A673 (cell line): ENCODE data around the gene IL1RAP. TPM values are rescaled to one million over a fixed set of nuclear protein-coding genes. Genes with fewer than 3 reads are reported as not detected.
"Not testable (repeated sequence)": the region's sequence is repeated elsewhere in the genome, so short reads cannot be mapped to it uniquely, and the experiment has no call there.

Source experiments
- BruUV-seq: library from RNA; stranded (reverse); fragments of 400-500 nt; replicated peaks from 2 replicates; lab custom pipeline; 2021; lab: Mats Ljungman, UMichigan
- CTCF ChIA-PET: fragments of 300-600 bp; sonication (Branson Sonifier 250); formaldehyde crosslinking; loops from one replicate; lab custom pipeline; 2022; ENCODE audit warnings: antibody characterized with exemption; lab: Charles Lee
- POLR2A ChIA-PET: fragments of 300-600 bp; sonication (Branson Sonifier 250); formaldehyde crosslinking; loops from one replicate; lab custom pipeline; 2022; ENCODE audit warnings: antibody characterized with exemption; ENCODE audit not compliant: low non-redundant PET; lab: Charles Lee
- DNase-seq: peaks from one replicate; pipeline ENCODE4 v3.0.0-alpha.2; 2015; ENCODE audit warnings: low spot score
- H3K27ac ChIP-seq: fragments of 200-600 bp; sonication (generic); 2 replicates; pipeline ENCODE4 v1.5.1; 2016; ENCODE audit warnings: mixed run types, low read depth, mild to moderate bottlenecking, mixed read lengths, antibody characterized with exemption, low read length; ENCODE audit not compliant: poor library complexity, severe bottlenecking
- H3K27me3 ChIP-seq: fragments of 200-600 bp; sonication (generic); replicated peaks from 2 replicates; pipeline ENCODE4 v1.6.1; 2017; ENCODE audit warnings: mixed run types, low read depth, mild to moderate bottlenecking, mixed read lengths, antibody characterized with exemption, low read length; ENCODE audit not compliant: insufficient read depth, poor library complexity
- H3K36me3 ChIP-seq: fragments of 200-600 bp; sonication (generic); 2 replicates; pipeline ENCODE4 v1.6.1; 2016; ENCODE audit warnings: mixed run types, mild to moderate bottlenecking, mixed read lengths, antibody characterized with exemption, low read length; ENCODE audit not compliant: insufficient read depth, poor library complexity, severe bottlenecking
- H3K4me1 ChIP-seq: fragments of 200-600 bp; sonication (generic); 2 replicates; pipeline ENCODE4 v1.6.1; 2017; ENCODE audit warnings: mixed run types, mild to moderate bottlenecking, mixed read lengths, antibody characterized with exemption, low read length; ENCODE audit not compliant: insufficient read depth, poor library complexity, severe bottlenecking
- H3K4me3 ChIP-seq: fragments of 200-600 bp; sonication (generic); 2 replicates; pipeline ENCODE4 v1.5.1; 2016; ENCODE audit warnings: low read depth, mixed run types, mild to moderate bottlenecking, mixed read lengths, low read length; ENCODE audit not compliant: poor library complexity, severe bottlenecking
- H3K9me3 ChIP-seq: fragments of 200-600 bp; sonication (generic); 2 replicates; pipeline ENCODE4 v1.6.1; 2016; ENCODE audit warnings: mixed run types, low read depth, mild to moderate bottlenecking, mixed read lengths, antibody characterized with exemption, low read length; ENCODE audit not compliant: poor library complexity, severe bottlenecking
- CTCF ChIP-seq: fragments of 300-800, 200-600 bp; sonication (generic); conservative IDR thresholded peaks from 2 replicates; pipeline ENCODE4 v1.5.1; 2017; ENCODE audit warnings: low read depth, mild to moderate bottlenecking, antibody characterized with exemption, low read length, moderate library complexity, mixed read lengths
- EZH2 ChIP-seq: fragments of 200-600 bp; sonication (generic); IDR thresholded peaks from 2 replicates; pipeline ENCODE4 v1.6.1; 2017; ENCODE audit warnings: borderline replicate concordance, low read depth, mild to moderate bottlenecking, mixed read lengths, antibody characterized with exemption, low read length; ENCODE audit not compliant: poor library complexity, severe bottlenecking
- intact Hi-C: fragments of 100-400 bp; cut with micrococcal nuclease; formaldehyde crosslinking; loops from one replicate; pipeline ENCODE4 v1.10.0; 2022; ENCODE audit not compliant: unreplicated experiment
- total RNA-seq: library from RNA; stranded (reverse); gene quantifications from 2 replicates; pipeline ENCODE4 v1.2.3, GENCODE V29; 2021

IL1RAP gene
- total RNA-seq, 1 experiment from 2014 or later, result 207 TPM

- ChIA-PET POLR2A (no interaction called here), CTCF (no interaction called here)
- H3K4me3 ChIP-seq, result no peak overlapping the region
- no peak overlapping the region for H3K27ac ChIP-seq
- no peaks in the 10 kb centered on the region for H3K36me3 ChIP-seq
- DNase-seq, result no peak
- no peaks in the 10 kb centered on the region for H3K9me3 ChIP-seq
- no peaks in the 10 kb centered on the region for H3K27me3 ChIP-seq
- intact Hi-C loops, result no loop called here
- TF ChIP-seq CTCF, result no peak
- TF ChIP-seq EZH2, result no peak
- no TSS peak for BruUV-seq
- peaks cover 5% of the 10 kb centered on the region for H3K4me1 ChIP-seq
Measured at GRCh38 chr3:190677001-190677400, 163.1 kb downstream of the IL1RAP start.

GRCh38 chr3:190677868-190678267, 164.0 kb downstream of the IL1RAP start:
- POLR2A ChIA-PET, result not testable (repeated sequence)

GRCh38 chr3:190680691-190681090, 166.8 kb downstream of the IL1RAP start:
- DNase-seq, result no peak
- Histone ChIP-seq H3K27ac (no peak overlapping the region), H3K9me3 (no peaks in the 10 kb centered on the region), H3K4me3 (no peak overlapping the region), H3K4me1 (no peaks in the 10 kb centered on the region), H3K36me3 (no peaks in the 10 kb centered on the region), H3K27me3 (no peaks in the 10 kb centered on the region)
- ChIA-PET CTCF (interaction anchor here (0.9 kb wide), 1 partner anchor 17 kb away, joined by 3 read pairs; no protein-coding TSS in a partner anchor), POLR2A (no interaction called here)
- no peak for TF ChIP-seq CTCF
- TF ChIP-seq EZH2, result no peak
- intact Hi-C loops, result no loop called here
- BruUV-seq, result no TSS peak

More at GRCh38 chr3:190677868-190678267, 164.0 kb downstream of the IL1RAP start:
- BruUV-seq, H3K27ac ChIP-seq, H3K4me3 ChIP-seq, H3K9me3 ChIP-seq, CTCF ChIA-PET, H3K36me3 ChIP-seq, DNase-seq, H3K27me3 ChIP-seq, H3K4me1 ChIP-seq, intact Hi-C loops: not testable (repeated sequence)

GRCh38 chr3:190684776-190685175, 170.9 kb downstream of the IL1RAP start:
- no peak overlapping the region for H3K27ac ChIP-seq
- H3K36me3 ChIP-seq, result no peaks in the 10 kb centered on the region
- ChIA-PET POLR2A (no interaction called here), CTCF (no interaction called here)
- no TSS peak for BruUV-seq
- TF ChIP-seq EZH2 (no peak), CTCF (no peak)
- peaks cover 7% of the 10 kb centered on the region for H3K9me3 ChIP-seq
- intact Hi-C loops, result no loop called here
- DNase-seq, result no peak
- no peaks in the 10 kb centered on the region for H3K27me3 ChIP-seq
- no peaks in the 10 kb centered on the region for H3K4me1 ChIP-seq
- no peak overlapping the region for H3K4me3 ChIP-seq
